Karpas-422 (cell line): Measurements from ENCODE around the gene F11R. TPM values are rescaled to one million over a fixed set of nuclear protein-coding genes. Genes with fewer than 3 reads are reported as not detected.

Experiments used
- DNase-seq: peaks from one replicate; pipeline ENCODE4 v3.0.0-alpha.2; 2015
- H2AFZ ChIP-seq: fragments of 200-600 bp; sonication (generic); 2 replicates; pipeline ENCODE4 v1.6.1; 2014; ENCODE audit warnings: antibody characterized with exemption, low read length, mixed read lengths
- H3K27ac ChIP-seq: fragments of 200-600 bp; sonication (generic); 2 replicates; pipeline ENCODE4 v1.5.1; 2014; ENCODE audit warnings: mild to moderate bottlenecking, low read length, moderate library complexity
- H3K27me3 ChIP-seq: fragments of 200-600 bp; sonication (generic); 2 replicates; pipeline ENCODE4 v1.6.1; 2014; ENCODE audit warnings: low read length, mixed read lengths
- H3K36me3 ChIP-seq: fragments of 200-600 bp; sonication (generic); 2 replicates; pipeline ENCODE4 v1.6.1; 2014; ENCODE audit warnings: low read length, mixed read lengths; ENCODE audit not compliant: insufficient read depth
- H3K4me1 ChIP-seq: fragments of 200-600 bp; sonication (generic); 2 replicates; pipeline ENCODE4 v1.6.1; 2014; ENCODE audit warnings: mild to moderate bottlenecking, low read length, mixed read lengths
- H3K4me2 ChIP-seq: fragments of 200-600 bp; sonication (generic); 2 replicates; pipeline ENCODE4 v1.6.1; 2014; ENCODE audit warnings: low read length, low read depth, mild to moderate bottlenecking; ENCODE audit not compliant: poor library complexity, severe bottlenecking
- H3K4me3 ChIP-seq: fragments of 200-600 bp; sonication (generic); 2 replicates; pipeline ENCODE4 v1.5.1; 2014; ENCODE audit warnings: mild to moderate bottlenecking, antibody characterized with exemption, low read length, mixed read lengths
- H3K79me2 ChIP-seq: fragments of 200-600 bp; sonication (generic); 2 replicates; pipeline ENCODE4 v1.6.1; 2014; ENCODE audit warnings: mild to moderate bottlenecking, low read length, mixed read lengths
- H3K9ac ChIP-seq: fragments of 200-600 bp; sonication (generic); 2 replicates; pipeline ENCODE4 v1.6.0; 2014; ENCODE audit warnings: low read length
- H3K9me2 ChIP-seq: fragments of 200-600 bp; sonication (generic), shearing (Covaris generic); replicated peaks from 2 replicates; pipeline ENCODE4 v1.6.0; 2014; ENCODE audit warnings: mild to moderate bottlenecking, low read length, moderate library complexity; ENCODE audit not compliant: insufficient read depth
- H3K9me3 ChIP-seq: fragments of 300-700, 200-600 bp; sonication (generic); 2 replicates; pipeline ENCODE4 v1.6.1; 2014; ENCODE audit warnings: low read length, mixed read lengths
- H4K20me1 ChIP-seq: fragments of 200-600 bp; sonication (generic); 2 replicates; pipeline ENCODE4 v1.6.1; 2014; ENCODE audit warnings: mild to moderate bottlenecking, antibody characterized with exemption, low read length, low read depth; ENCODE audit not compliant: insufficient read depth
- total RNA-seq: library from RNA; depleted of rRNA; stranded (reverse); fragments of >200 nt; shearing (Covaris generic); gene quantifications from 2 replicates; pipeline ENCODE4 v1.2.3, GENCODE V29; 2014; ENCODE audit warnings: low replicate concordance

Gene F11R
- total RNA-seq, 1 experiment from 2014 or later: 6.5 TPM

DNA sequence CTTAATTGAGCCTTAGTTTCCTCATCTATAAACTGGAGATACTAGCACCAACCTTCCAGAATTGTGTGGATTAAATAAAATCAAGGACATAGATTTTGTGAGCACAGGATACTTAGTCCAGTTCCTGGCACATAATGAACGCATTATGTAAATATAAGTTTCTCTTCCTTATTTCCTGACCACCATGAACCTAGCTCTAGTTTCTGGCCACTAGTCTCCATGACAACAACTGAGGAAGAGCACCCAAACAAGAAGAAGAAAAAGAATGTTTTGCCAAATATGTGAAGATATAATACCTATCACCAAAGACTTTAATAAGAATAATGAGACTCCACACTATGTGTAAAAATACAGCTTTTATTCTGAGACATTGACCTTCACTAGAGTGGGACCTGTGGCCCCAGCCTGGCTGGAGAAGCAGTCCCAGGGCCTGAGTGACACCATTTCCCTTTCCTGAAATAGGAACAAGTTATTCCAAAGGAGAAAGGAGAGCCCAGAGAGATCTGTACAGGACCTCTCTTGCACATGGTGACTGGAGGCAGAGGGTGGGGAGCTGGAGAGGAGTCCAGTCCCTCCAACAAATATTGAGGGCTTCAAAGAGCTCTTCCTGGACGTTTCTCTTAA, 25.8 kb upstream of the F11R start:
- H3K4me2 ChIP-seq: peak overlapping the region; percentile 76
- no peaks in the 10 kb centered on the region for H4K20me1 ChIP-seq
- H3K79me2 ChIP-seq: peaks cover 21% of the 10 kb centered on the region
- no peaks in the 10 kb centered on the region for H3K27me3 ChIP-seq
- no peak overlapping the region for H2AFZ ChIP-seq
- peaks cover 28% of the 10 kb centered on the region; the same call in 1 of the 2 replicates for H3K36me3 ChIP-seq
- peak overlapping the region; percentile 97 for H3K9ac ChIP-seq
- peaks cover 44% of the 10 kb centered on the region for H3K4me1 ChIP-seq
- H3K9me2 ChIP-seq: no peaks in the 10 kb centered on the region
- peak; percentile 89 for DNase-seq
- no peaks in the 10 kb centered on the region for H3K9me3 ChIP-seq
- peak overlapping the region; percentile 96 for H3K27ac ChIP-seq
- peak overlapping the region; percentile 85 for H3K4me3 ChIP-seq

DNA sequence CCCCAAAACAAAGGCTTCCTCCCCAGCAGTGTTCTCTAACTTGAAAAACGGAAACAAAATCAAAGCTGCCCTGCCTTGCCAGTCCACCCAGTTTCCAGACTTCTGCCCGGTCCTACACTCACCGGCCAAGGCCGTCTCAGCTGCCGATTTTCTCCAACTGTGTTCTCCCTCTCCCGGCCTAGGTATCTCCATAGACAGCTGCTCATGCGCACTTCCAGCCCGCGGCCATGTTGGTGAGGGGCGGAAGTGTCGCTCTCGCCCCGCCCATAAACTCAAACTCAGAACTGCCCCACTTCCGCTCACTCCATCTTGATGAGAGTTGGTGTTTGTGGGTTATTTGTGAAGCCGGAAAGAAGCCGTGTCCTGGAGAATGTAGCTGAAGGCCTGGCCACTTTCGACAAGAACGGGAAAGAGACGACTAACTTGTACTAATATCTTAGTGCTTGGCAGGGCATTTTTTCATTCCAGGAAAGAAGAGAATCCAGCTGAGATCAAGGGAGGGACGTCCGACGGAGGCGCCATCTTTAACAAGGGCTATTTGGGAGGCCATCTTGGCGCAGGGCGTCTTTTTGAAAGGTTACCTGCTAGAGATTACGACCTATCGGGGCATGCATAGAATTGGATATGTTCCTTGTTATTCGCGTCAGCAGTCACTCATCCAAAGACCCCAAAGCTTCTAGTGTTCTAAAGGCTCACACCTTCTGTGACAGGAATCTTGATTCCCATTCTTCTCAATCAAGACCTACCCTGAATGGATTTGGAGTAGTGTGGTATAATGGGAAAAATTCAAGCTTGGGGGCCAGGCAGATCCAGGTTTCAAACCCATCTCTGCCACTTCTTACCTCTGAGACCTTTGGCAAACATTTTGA, 25.0 kb upstream of the F11R start, which contains the start of gene USF1:
USF1 (minus strand) TSS at position 242 of the 869 bp plus-strand sequence. CDS start 2,702 bp downstream, outside the sequence.
- peak; percentile 98 for DNase-seq
- H2AFZ ChIP-seq: peak within 1 kb of the TSS; percentile 86
- peak within 1 kb of the TSS; percentile 85 for H3K4me3 ChIP-seq
- H3K79me2 ChIP-seq: peaks cover 21% of the 10 kb centered on the region
- peaks cover 25% of the 10 kb centered on the region; the same call in 1 of the 2 replicates for H3K36me3 ChIP-seq
- H3K9me3 ChIP-seq: no peaks in the 10 kb centered on the region
- H4K20me1 ChIP-seq: no peaks in the 10 kb centered on the region
- peak within 1 kb of the TSS; percentile 97 for H3K9ac ChIP-seq
- H3K9me2 ChIP-seq: no peaks in the 10 kb centered on the region
- H3K4me2 ChIP-seq: peak within 1 kb of the TSS; percentile 76
- no peaks in the 10 kb centered on the region for H3K27me3 ChIP-seq
- peak within 1 kb of the TSS; percentile 96 for H3K27ac ChIP-seq
- peaks cover 46% of the 10 kb centered on the region for H3K4me1 ChIP-seq

GRCh38 chr1:161044908-161045735, 24.2 kb upstream of the F11R start:
- Histone ChIP-seq H3K4me3 (peak overlapping the region; percentile 85), H3K9ac (peak overlapping the region; percentile 97), H3K4me1 (peaks cover 46% of the 10 kb centered on the region), H3K4me2 (peak overlapping the region; percentile 76), H3K79me2 (peaks cover 21% of the 10 kb centered on the region), H3K27ac (peak overlapping the region; percentile 96), H3K9me2 (no peaks in the 10 kb centered on the region), H4K20me1 (no peaks in the 10 kb centered on the region), H3K27me3 (no peaks in the 10 kb centered on the region), H3K36me3 (peaks cover 30% of the 10 kb centered on the region; the same call in 1 of the 2 replicates), H3K9me3 (no peaks in the 10 kb centered on the region), H2AFZ (no peak overlapping the region)
- peak; percentile 98 for DNase-seq

DNA sequence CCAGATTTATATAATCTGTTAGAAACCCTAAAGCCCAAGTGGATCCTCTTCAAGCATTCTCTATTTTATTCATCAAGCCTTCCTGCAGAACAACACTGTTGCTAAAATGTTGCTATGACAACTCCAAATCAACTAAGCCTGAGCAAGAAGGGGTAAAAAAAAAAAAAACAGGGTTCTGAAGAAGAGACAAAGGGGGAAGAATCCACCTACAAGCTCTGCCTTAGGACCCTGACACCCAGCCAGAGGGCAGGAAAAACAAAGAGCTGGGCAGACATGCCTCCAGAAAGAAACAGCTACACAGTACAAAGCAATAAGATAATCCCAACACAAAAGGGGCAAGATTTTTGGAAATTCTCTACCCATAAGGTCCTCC, 23.6 kb upstream of the F11R start:
- H3K4me1 ChIP-seq: peaks cover 46% of the 10 kb centered on the region
- no peak overlapping the region for H2AFZ ChIP-seq
- H3K9ac ChIP-seq: peak overlapping the region; percentile 97
- no peaks in the 10 kb centered on the region for H3K27me3 ChIP-seq
- no peaks in the 10 kb centered on the region for H3K9me3 ChIP-seq
- no peaks in the 10 kb centered on the region for H4K20me1 ChIP-seq
- no peaks in the 10 kb centered on the region for H3K9me2 ChIP-seq
- H3K27ac ChIP-seq: peak overlapping the region; percentile 96
- H3K36me3 ChIP-seq: peaks cover 32% of the 10 kb centered on the region
- peak overlapping the region; percentile 76 for H3K4me2 ChIP-seq
- H3K4me3 ChIP-seq: peak overlapping the region; percentile 85
- peaks cover 21% of the 10 kb centered on the region for H3K79me2 ChIP-seq
- DNase-seq: no peak

GRCh38 chr1:161039546-161039945, 18.6 kb upstream of the F11R start:
- Histone ChIP-seq H3K9me2 (no peaks in the 10 kb centered on the region), H3K4me3 (no peak overlapping the region), H3K4me1 (peaks cover 25% of the 10 kb centered on the region), H3K27me3 (no peaks in the 10 kb centered on the region), H4K20me1 (no peaks in the 10 kb centered on the region), H3K9ac (no peak overlapping the region), H2AFZ (no peak overlapping the region), H3K9me3 (no peaks in the 10 kb centered on the region), H3K79me2 (peaks cover 18% of the 10 kb centered on the region), H3K27ac (no peak overlapping the region), H3K36me3 (peaks cover 40% of the 10 kb centered on the region), H3K4me2 (peak overlapping the region; percentile 18)
- peak; percentile 45 for DNase-seq

- Histone ChIP-seq H3K4me3 (peak overlapping the region; percentile 49; the same call in 1 of the 2 replicates), H3K79me2 (peaks cover 14% of the 10 kb centered on the region), H4K20me1 (no peaks in the 10 kb centered on the region), H3K9me2 (no peaks in the 10 kb centered on the region), H3K27ac (no peak overlapping the region), H2AFZ (no peak overlapping the region), H3K4me1 (peaks cover 22% of the 10 kb centered on the region), H3K27me3 (no peaks in the 10 kb centered on the region), H3K9me3 (no peaks in the 10 kb centered on the region), H3K36me3 (peaks cover 40% of the 10 kb centered on the region), H3K9ac (peak overlapping the region; percentile 39; the same call in 1 of the 2 replicates), H3K4me2 (peak overlapping the region; percentile 23)
- DNase-seq: no peak
Observed at GRCh38 chr1:161039154-161039545, 18.2 kb upstream of the F11R start.

GRCh38 chr1:161038523-161039153, 17.7 kb upstream of the F11R start, which contains the start of gene TSTD1:
TSS of gene TSTD1 (minus strand) at chr1:161038964. CDS start at chr1:161038889, 75 bp downstream.
- peak; percentile 51 for DNase-seq
- H3K9me2 ChIP-seq: no peaks in the 10 kb centered on the region
- H3K36me3 ChIP-seq: peaks cover 40% of the 10 kb centered on the region
- H3K79me2 ChIP-seq: peaks cover 9% of the 10 kb centered on the region
- no peaks in the 10 kb centered on the region for H3K27me3 ChIP-seq
- peak within 1 kb of the TSS; percentile 23 for H3K4me2 ChIP-seq
- peak within 1 kb of the TSS; percentile 39 for H3K9ac ChIP-seq
- peaks cover 20% of the 10 kb centered on the region for H3K4me1 ChIP-seq
- H3K9me3 ChIP-seq: no peaks in the 10 kb centered on the region
- H4K20me1 ChIP-seq: no peaks in the 10 kb centered on the region
- no peak within 1 kb of the TSS for H3K27ac ChIP-seq
- H2AFZ ChIP-seq: no peak within 1 kb of the TSS
- H3K4me3 ChIP-seq: peak within 1 kb of the TSS; percentile 49; the same call in 1 of the 2 replicates
